NOMO-1 (cell line): ENCODE data around the gene OR1J2.

Experiments
- DNase-seq, 2 experiments: peaks; one replicate each; lab custom pipeline; 2025; ENCODE audit not compliant: unreplicated experiment in 2 of 2; lab: John Stamatoyannopoulos, UW

OR1J2 gene

GRCh38 chr9:122546196-122546595, 35.6 kb downstream of the OR1J2 start:
- no peak for DNase-seq

- DNase-seq: no peak
Observed at GRCh38 chr9:122551371-122551770, 40.8 kb downstream of the OR1J2 start.

GRCh38 chr9:122552812-122553211, 42.2 kb downstream of the OR1J2 start, which contains the start of gene OR1N2:
OR1N2 (plus strand) TSS chr9:122553112; CDS start chr9:122553212, 100 bp downstream.
- DNase-seq: no peak
